PC-3 (cell line): Measurements from ENCODE around the gene STPG4.

Experiments used
- EZH2 ChIP-seq: fragments of 300-600 bp; sonication (generic); IDR thresholded peaks from one replicate; pipeline ENCODE4 v1.6.1; 2017; ENCODE audit warnings: antibody characterized with exemption, mild to moderate bottlenecking, low read length; ENCODE audit not compliant: unreplicated experiment
- TF ChIP-seq, protein P1 (sequence below): fragments of 300-600 bp; sonication (generic); conservative IDR thresholded peaks from 2 replicates; pipeline ENCODE4 v1.5.1; 2017; ENCODE audit warnings: antibody characterized with exemption, low read depth, mild to moderate bottlenecking, low read length

DNA sequence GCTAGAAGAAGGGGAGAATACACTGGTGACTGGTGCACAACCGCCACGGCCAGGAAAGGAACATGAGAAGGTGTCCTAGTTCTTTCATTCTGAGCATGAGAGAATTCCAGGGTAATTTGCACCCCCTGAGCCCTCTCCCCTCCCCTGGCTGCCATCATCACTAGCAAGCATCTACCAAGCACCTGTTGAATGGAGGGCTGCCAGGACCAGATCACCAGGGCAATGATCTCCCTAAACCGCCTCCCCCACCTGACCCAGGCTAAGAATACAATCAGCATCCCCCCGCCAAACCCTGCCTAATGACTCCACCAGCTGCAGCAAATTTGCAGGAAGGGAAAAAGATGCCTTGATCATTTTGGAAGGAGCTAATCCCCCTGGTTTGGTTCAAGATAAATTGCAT, 100.2 kb downstream of the STPG4 start:
- TF ChIP-seq, protein P1, sequence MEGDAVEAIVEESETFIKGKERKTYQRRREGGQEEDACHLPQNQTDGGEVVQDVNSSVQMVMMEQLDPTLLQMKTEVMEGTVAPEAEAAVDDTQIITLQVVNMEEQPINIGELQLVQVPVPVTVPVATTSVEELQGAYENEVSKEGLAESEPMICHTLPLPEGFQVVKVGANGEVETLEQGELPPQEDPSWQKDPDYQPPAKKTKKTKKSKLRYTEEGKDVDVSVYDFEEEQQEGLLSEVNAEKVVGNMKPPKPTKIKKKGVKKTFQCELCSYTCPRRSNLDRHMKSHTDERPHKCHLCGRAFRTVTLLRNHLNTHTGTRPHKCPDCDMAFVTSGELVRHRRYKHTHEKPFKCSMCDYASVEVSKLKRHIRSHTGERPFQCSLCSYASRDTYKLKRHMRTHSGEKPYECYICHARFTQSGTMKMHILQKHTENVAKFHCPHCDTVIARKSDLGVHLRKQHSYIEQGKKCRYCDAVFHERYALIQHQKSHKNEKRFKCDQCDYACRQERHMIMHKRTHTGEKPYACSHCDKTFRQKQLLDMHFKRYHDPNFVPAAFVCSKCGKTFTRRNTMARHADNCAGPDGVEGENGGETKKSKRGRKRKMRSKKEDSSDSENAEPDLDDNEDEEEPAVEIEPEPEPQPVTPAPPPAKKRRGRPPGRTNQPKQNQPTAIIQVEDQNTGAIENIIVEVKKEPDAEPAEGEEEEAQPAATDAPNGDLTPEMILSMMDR = no peak
- no peak for TF ChIP-seq EZH2
